HEK293T (cell line): ENCODE measurements around the gene GPHN.

Experiments
- ARNT ChIP-seq: fragments of 450-650 bp; IDR thresholded peaks from 2 replicates; pipeline ENCODE4 v1.6.1; 2017; ENCODE audit warnings: mild to moderate bottlenecking
- ELF4 ChIP-seq: fragments of 450-650 bp; IDR thresholded peaks from 2 replicates; pipeline ENCODE4 v1.6.1; 2017; ENCODE audit warnings: antibody characterized with exemption
- FOXK2 ChIP-seq: fragments of 450-650 bp; IDR thresholded peaks from 2 replicates; pipeline ENCODE4 v1.6.1; 2016; ENCODE audit warnings: mild to moderate bottlenecking
- FOXM1 ChIP-seq: fragments of 450-650 bp; IDR thresholded peaks from 2 replicates; pipeline ENCODE4 v1.6.1; 2017; ENCODE audit warnings: mild to moderate bottlenecking, borderline replicate concordance
- SP1 ChIP-seq: fragments of 450-650 bp; IDR thresholded peaks from 2 replicates; pipeline ENCODE4 v1.6.1; 2017
- SUZ12 ChIP-seq: fragments of 450-650 bp; IDR thresholded peaks from 2 replicates; pipeline ENCODE4 v1.6.1; 2016; ENCODE audit warnings: mild to moderate bottlenecking
- TARDBP ChIP-seq: fragments of 450-650 bp; IDR thresholded peaks from 2 replicates; pipeline ENCODE4 v1.6.1; 2016
- ZNF384 ChIP-seq: fragments of 450-650 bp; IDR thresholded peaks from 2 replicates; pipeline ENCODE4 v1.6.1; 2016
- TF ChIP-seq, protein P1 (sequence below): fragments of 450-650 bp; IDR thresholded peaks from 2 replicates; pipeline ENCODE4 v1.6.1; 2016

DNA sequence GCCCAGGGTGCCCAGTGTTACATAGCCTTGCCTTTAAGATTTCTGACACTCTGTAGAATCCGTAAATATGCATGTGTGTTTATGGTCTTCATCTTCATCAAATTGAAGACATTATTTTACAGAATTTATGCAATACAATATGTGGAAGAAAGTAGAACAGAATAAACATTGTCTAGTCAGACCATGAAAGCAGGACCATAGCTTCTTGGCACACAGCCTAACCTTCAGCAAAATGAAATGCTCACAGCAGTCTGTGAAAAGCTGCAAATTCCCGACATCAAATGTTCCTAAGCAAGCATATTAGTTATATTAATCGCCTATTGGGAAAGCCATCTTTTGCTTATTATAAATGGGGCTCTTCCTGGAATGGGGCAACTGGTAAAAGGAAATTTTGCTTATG lies 570.0 kb downstream of the GPHN start:
- no peak for TF ChIP-seq FOXM1
- TF ChIP-seq ZNF384: no peak
- TF ChIP-seq SUZ12: no peak
- no peak for TF ChIP-seq ELF4
- no peak for TF ChIP-seq SP1
- TF ChIP-seq FOXK2: no peak
- no peak for TF ChIP-seq ARNT
- TF ChIP-seq, protein P1, sequence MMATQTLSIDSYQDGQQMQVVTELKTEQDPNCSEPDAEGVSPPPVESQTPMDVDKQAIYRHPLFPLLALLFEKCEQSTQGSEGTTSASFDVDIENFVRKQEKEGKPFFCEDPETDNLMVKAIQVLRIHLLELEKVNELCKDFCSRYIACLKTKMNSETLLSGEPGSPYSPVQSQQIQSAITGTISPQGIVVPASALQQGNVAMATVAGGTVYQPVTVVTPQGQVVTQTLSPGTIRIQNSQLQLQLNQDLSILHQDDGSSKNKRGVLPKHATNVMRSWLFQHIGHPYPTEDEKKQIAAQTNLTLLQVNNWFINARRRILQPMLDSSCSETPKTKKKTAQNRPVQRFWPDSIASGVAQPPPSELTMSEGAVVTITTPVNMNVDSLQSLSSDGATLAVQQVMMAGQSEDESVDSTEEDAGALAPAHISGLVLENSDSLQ: no peak
- TF ChIP-seq TARDBP: no peak
